Nephron (organoid): Measurements from ENCODE around the gene BSG.

Experiments
- H3K27ac Mint-ChIP-seq, 3 experiments: 2 replicates each; pipeline ENCODE4 v1.8.0; 2020; ENCODE audit warnings: mixed read lengths in 3 of 3, mild to moderate bottlenecking in 2 of 3, moderate library complexity in 1 of 3
- H3K27me3 Mint-ChIP-seq: 2 replicates; pipeline ENCODE4 v1.8.0; 2021; ENCODE audit warnings: low read depth, mild to moderate bottlenecking, moderate library complexity, mixed read lengths
- H3K36me3 Mint-ChIP-seq: 2 replicates; pipeline ENCODE4 v1.8.0; 2020; ENCODE audit warnings: low read depth, mixed read lengths
- H3K4me1 Mint-ChIP-seq: 2 replicates; pipeline ENCODE4 v1.8.0; 2020; ENCODE audit warnings: mixed read lengths
- H3K4me3 Mint-ChIP-seq, 3 experiments: 2 replicates each; pipeline ENCODE4 v1.8.0; 2020; ENCODE audit warnings: mild to moderate bottlenecking in 3 of 3, mixed read lengths in 3 of 3, moderate library complexity in 2 of 3
- H3K9me3 Mint-ChIP-seq: 2 replicates; pipeline ENCODE4 v1.8.0; 2020; ENCODE audit warnings: mixed read lengths
- TF ChIP-seq, protein P1 (sequence below), 3 experiments: fragments of 200-600 bp; sonication (generic); IDR thresholded peaks; one replicate each; pipeline ENCODE4 v1.5.0; 2021; ENCODE audit warnings: antibody characterized with exemption in 3 of 3; ENCODE audit not compliant: unreplicated experiment in 3 of 3

BSG gene

DNA sequence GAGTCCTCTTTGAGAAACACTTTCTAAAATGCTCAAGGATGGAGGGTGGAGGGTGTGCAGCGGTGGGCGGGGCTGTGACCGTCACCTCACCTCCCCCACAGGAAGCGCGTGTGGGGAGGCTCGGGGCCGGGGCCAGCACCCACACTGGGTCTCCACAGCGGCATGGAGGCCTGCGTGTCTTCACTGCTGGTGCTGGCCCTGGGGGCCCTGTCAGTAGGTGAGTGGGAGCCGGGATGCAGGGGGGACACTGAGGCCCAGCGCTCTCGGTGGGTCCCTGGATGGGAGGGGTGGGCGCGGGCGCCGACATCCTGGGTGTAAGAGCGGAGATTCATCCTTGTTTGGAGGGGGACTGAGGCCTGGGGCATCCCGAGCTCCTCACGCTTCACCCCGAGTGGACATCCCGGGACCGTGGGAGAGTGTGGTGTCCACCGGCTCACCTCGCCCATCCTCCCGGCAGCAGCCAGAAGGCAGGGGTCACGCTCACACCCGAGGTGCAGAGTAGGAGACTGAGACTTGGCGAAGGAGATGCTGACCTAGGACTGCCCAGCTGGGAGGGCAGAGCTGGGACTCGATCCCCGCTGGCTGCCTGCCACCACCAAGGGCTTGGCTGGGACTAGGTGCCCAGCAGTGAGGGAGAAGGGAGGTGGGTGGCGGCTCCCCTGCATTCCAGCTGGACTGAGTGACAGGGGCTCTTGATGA, 28.3 kb upstream of the BSG start, which contains the start of gene GZMM:
Gene GZMM, plus strand, starts transcription at position 144 of the 699 bp plus-strand sequence. Its CDS starts 19 bp downstream, at position 163.
- Mint-ChIP-seq H3K4me1 (no peaks in the 10 kb centered on the region), H3K4me3 (no peak within 1 kb of the TSS), H3K36me3 (peaks cover 4% of the 10 kb centered on the region), H3K27me3 (no peaks in the 10 kb centered on the region), H3K9me3 (no peaks in the 10 kb centered on the region), H3K27ac (no peak within 1 kb of the TSS)
- TF ChIP-seq, protein P1, sequence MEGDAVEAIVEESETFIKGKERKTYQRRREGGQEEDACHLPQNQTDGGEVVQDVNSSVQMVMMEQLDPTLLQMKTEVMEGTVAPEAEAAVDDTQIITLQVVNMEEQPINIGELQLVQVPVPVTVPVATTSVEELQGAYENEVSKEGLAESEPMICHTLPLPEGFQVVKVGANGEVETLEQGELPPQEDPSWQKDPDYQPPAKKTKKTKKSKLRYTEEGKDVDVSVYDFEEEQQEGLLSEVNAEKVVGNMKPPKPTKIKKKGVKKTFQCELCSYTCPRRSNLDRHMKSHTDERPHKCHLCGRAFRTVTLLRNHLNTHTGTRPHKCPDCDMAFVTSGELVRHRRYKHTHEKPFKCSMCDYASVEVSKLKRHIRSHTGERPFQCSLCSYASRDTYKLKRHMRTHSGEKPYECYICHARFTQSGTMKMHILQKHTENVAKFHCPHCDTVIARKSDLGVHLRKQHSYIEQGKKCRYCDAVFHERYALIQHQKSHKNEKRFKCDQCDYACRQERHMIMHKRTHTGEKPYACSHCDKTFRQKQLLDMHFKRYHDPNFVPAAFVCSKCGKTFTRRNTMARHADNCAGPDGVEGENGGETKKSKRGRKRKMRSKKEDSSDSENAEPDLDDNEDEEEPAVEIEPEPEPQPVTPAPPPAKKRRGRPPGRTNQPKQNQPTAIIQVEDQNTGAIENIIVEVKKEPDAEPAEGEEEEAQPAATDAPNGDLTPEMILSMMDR (IDR thresholded peaks at IDR 0.05; ENCODE audit: unreplicated experiment in 3 of 3) = no peak

DNA sequence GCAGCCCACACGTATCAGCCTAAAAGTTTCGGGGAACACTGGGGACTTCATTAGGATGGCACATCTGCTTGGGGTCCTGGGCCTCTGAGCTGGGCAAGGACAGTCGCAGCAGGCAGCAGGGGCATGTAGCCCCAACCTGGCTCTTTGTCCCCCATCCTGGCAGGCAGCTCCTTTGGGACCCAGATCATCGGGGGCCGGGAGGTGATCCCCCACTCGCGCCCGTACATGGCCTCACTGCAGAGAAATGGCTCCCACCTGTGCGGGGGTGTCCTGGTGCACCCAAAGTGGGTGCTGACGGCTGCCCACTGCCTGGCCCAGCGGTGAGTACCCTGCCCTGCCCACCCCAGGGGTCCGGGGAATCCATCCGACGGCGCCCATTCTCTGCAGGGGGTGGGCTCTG, 25.3 kb upstream of the BSG start:
- Mint-ChIP-seq H3K36me3 (peaks cover 4% of the 10 kb centered on the region), H3K9me3 (no peaks in the 10 kb centered on the region), H3K4me1 (no peaks in the 10 kb centered on the region), H3K27ac (no peak overlapping the region), H3K27me3 (peaks cover 5% of the 10 kb centered on the region), H3K4me3 (no peak overlapping the region)
- TF ChIP-seq, protein P1 (IDR thresholded peaks at IDR 0.05; ENCODE audit: unreplicated experiment in 3 of 3) = no peak

DNA sequence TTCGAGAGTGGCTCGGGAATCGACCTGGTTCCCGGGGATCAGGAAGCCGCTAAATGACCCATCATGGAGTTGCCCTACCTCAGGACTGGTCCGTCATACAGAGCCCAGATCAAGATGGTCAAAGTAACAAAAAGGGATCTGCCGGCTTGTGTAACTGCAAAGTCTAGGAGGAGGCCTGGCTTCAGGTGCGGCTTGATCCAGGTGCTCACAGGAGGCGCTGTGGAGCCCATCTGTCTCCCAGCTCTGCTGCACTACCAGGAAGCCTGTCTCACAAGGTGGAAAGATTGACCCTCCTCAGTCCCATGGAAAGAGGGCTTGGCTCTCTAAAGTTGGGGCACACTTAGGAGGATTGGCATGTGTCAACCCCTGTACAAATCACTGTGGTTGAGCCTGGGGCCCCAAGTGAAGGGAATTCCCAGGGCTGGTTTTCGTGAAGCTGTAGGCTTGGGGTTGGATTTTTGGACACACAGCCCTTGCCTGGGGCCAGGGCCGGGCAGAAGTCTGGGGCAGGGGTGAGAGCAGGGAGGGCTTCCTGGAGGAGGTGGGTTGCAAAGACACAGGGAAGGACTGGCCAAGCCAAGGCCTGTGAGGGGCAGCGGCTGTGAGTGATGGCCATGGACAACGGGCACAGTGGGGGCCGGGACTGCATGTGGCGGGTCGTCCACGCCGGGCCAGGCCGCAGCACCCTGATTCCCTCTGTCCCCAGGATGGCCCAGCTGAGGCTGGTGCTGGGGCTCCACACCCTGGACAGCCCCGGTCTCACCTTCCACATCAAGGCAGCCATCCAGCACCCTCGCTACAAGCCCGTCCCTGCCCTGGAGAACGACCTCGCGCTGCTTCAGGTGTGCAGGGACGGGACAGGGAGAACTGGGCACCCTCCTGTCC, 24.3 kb upstream of the BSG start:
- H3K4me3 Mint-ChIP-seq = no peak overlapping the region
- H3K36me3 Mint-ChIP-seq = peaks cover 3% of the 10 kb centered on the region
- H3K4me1 Mint-ChIP-seq = no peaks in the 10 kb centered on the region
- TF ChIP-seq, protein P1 (IDR thresholded peaks at IDR 0.05; ENCODE audit: unreplicated experiment in 3 of 3) = no peak
- peaks cover 9% of the 10 kb centered on the region for H3K27me3 Mint-ChIP-seq
- H3K27ac Mint-ChIP-seq = no peak overlapping the region
- no peaks in the 10 kb centered on the region for H3K9me3 Mint-ChIP-seq

DNA sequence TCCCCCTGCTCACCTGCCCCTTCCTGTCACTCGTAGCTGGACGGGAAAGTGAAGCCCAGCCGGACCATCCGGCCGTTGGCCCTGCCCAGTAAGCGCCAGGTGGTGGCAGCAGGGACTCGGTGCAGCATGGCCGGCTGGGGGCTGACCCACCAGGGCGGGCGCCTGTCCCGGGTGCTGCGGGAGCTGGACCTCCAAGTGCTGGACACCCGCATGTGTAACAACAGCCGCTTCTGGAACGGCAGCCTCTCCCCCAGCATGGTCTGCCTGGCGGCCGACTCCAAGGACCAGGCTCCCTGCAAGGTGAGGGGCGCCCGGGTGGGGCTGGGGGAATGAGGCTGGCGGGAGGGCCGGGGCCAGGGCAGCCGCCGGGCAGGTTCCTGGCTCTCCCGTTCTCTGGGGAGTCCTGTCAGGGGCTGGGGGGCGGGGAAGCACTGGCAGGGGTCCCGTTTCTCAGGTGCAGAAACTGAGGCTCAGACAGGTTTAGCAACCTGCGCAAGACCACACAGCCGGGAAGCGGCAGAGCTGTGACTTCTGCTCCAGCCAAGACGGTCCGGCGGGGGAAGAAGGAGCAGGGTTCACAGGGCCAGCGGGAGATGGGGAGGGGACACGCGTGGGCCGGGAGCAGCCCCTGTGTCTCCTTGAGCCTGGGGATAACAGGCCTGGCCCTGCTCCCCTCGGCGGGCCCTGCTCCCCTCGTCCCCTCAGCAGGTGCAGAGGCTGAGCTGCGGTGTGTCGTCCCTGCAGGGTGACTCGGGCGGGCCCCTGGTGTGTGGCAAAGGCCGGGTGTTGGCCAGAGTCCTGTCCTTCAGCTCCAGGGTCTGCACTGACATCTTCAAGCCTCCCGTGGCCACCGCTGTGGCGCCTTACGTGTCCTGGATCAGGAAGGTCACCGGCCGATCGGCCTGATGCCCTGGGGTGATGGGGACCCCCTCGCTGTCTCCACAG, 23.2 kb upstream of the BSG start:
- no peaks in the 10 kb centered on the region for H3K4me1 Mint-ChIP-seq

DNA sequence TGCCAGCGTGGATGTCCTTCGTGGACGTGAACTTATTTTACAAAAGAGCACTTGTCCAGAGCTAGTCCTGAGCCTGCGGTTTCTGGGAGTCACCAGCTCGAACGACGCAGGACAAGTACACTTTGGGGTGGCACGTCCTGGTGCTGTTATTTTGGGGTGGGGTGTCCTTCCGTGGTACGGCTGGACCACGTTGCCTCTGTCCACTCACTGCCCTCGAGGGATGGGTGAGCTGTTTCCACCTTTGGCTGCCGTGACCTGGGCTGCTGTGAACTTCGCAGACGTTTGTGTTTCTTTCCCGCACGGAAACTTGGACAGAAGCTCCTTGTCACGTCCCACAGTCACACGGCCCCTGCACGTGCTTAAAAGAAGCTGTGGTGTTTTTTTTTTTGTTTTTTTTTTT, 17.6 kb upstream of the BSG start:
- no peaks in the 10 kb centered on the region for H3K4me1 Mint-ChIP-seq
- H3K27ac Mint-ChIP-seq = no peak overlapping the region
- peaks cover 9% of the 10 kb centered on the region for H3K27me3 Mint-ChIP-seq
- TF ChIP-seq, protein P1 (IDR thresholded peaks at IDR 0.05; ENCODE audit: unreplicated experiment in 3 of 3) = no peak
- no peaks in the 10 kb centered on the region for H3K36me3 Mint-ChIP-seq
- H3K4me3 Mint-ChIP-seq = no peak overlapping the region
- no peaks in the 10 kb centered on the region for H3K9me3 Mint-ChIP-seq

More for the DNA sequence above, 23.2 kb upstream of the BSG start:
- Mint-ChIP-seq H3K27ac (no peak overlapping the region), H3K27me3 (peaks cover 9% of the 10 kb centered on the region), H3K36me3 (no peaks in the 10 kb centered on the region), H3K4me3 (no peak overlapping the region), H3K9me3 (no peaks in the 10 kb centered on the region)
- TF ChIP-seq, protein P1 (IDR thresholded peaks at IDR 0.05; ENCODE audit: unreplicated experiment in 3 of 3) = no peak
